HCEC 1CT (cell line): ENCODE results near the gene EYS.
"Not testable (repeated sequence)": the region's sequence is repeated elsewhere in the genome, so short reads cannot be mapped to it uniquely, and the experiment has no call there.

Source experiments
- DNase-seq: peaks from one replicate; pipeline ENCODE4 v3.0.0-alpha.2; 2017

Gene EYS

DNA sequence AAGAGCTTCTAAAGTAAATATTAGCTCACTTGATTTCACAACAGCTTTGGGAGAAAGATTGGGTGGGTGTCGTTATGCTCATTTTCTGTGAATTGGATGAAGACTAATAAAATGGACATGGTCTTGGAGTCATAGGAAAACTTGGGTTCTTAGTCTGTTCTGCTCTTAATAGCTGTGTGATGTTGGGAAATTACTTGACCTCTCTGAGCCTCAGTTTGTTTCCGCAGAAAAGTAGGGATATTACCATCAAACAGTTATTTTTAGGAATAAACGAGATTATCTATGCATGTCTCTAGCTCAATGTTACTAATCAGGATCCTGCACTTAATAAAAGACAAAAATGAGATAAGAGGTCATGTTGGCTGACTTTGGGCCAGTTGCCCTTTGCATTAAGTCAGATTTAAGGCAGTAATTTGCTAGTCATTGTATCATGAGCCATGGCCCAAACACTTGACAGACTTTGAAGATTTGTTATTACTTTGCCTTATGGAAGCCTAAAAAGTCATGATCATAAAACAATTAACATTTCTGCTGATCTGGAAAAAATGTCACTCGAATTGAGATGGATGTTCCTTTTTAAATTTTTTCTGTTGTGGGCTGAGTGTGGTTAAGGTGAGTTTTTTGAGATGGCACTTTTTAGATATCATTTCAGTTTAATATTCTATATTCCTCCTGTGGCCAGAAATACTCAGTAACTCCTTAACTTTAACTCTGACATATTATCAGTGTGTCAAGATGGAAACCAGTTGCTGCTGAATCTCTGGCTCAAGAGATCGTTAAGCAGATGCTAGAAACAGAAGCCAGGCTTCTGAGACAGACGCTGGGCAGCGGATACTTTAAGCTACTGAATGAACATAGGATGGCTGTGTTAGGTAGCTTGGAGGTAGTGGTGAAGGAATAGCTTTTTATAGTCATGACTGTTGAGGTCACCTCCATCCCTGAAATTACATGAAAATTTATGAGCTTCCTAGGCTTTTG, 1779.8 kb downstream of the EYS start:
- no peak for DNase-seq

DNA sequence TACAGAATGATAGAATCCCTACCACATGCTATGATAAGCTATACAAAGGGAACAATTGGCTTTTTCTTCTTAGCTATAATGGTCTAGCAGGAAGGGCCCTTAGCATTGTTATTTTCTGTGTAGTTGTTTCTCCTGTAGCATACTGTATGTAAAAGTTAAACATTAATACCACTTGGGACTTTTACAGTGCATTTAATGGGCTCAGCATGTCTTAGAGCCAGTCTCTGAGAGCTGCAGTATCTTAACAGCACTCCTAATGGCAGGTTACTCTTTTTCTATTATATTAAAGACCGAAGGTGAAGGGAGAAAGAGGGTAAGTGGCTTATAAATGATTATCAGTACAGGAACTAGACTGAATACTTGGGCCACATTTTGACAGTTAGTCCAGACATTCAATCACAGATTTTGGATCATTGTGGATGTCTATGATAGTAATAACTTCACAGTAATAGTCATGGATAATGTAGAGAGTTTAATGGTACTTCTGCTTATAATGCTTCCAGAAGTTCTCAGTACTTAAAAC, 1780.7 kb downstream of the EYS start:
- DNase-seq: no peak

DNA sequence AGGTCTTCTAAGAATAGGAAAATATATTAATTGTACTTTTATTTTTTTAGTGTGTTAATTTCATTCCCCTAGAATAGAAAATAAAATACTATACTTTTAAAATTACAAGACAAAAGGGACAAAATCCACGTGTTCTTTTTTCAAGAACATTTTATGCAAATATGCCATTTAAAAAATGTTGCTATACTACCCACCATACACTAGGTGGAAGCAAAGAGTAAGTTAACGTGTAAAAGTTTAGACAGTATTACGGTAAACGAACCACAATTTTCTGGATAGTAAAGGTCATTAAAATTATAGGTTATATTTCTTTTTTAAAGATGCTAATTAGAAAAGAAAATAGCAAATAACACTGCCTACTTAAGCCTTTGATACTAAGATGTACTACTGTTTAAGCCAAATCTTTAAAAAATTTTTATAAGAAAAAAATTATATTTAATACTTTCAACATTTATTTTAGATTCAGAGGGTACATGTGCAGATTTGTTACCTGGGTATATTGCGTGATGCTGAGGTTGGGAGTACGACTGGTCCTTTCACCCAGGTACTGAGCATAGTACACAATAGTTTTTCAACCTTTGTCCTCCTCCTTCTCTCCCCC, 1783.8 kb downstream of the EYS start:
- peak; percentile 52 for DNase-seq

DNA sequence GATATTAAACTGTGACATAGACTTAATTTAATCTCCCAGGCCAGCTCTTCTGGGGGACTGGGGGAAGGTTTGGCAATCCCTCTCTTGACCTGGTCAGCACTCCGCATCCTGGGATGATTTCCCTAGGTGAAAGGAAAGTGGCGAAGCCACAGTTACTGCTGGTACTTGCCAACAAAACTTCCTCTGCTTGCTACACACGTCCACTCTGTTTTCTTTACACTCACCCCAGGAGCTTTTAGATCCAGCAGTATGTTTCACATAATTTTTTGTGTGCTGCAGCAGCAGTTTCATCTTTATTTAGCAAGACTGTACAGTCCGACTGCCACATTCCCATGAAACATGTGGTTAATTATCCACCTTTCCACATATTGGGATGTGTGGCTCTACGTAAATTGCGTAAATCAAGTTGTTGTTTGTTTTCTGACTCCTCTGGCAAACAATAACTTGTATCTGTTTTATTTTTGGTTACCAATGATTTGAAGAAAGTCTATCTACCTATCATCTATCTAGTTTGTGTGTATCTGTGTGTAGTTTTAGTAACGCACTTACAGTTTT, 1787.4 kb downstream of the EYS start:
- no peak for DNase-seq

DNA sequence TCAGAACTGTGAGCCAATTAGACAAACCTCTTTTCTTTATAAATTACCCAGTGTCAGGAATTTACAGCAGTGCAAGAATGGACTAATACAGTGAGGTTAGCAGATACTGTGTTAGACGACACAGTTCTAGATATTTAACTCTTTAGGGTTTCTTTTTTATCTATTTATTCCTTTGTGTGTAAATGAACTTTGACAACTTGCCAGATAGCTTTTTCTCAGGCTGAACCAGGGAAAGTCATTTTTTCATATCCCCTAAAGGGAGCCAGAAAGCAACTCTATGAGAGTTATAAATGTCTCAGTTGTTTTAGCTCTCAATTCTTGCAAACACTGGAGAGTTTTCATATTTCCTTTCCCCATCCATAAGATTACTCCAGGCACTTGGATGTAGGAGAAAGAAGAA, 1794.1 kb downstream of the EYS start:
- no peak for DNase-seq

DNA sequence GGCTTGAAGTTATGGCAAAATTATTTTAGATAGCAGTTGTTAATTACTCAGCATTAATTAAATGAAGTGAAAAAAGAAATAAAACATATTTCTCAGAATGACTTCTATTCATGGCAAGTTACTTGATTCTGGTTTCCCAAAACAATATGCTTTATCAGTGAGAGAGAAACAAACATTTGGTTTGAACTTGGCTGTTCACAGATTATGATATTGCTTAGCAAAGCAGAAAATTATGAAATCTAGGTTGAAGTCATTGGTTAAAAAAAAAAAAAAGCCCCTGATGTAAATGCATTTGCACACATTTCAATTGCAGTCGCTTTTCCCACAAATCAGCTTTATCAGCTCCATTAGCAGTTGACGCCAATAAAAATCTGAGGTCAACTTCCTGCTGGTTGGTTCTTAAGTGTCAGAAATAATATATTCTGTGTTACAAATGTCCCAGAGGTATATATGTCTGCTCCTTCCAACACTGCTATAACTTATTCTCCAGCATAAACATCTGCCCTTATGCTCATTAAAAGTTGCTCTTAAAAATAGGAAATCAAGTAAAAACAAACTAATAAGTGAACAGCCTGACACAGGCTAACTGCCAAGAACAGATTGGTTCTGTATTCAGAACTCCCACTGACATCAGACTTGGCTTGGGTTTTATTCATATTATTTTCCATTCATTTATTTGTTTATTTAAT, 1796.0 kb downstream of the EYS start:
- DNase-seq: no peak

DNA sequence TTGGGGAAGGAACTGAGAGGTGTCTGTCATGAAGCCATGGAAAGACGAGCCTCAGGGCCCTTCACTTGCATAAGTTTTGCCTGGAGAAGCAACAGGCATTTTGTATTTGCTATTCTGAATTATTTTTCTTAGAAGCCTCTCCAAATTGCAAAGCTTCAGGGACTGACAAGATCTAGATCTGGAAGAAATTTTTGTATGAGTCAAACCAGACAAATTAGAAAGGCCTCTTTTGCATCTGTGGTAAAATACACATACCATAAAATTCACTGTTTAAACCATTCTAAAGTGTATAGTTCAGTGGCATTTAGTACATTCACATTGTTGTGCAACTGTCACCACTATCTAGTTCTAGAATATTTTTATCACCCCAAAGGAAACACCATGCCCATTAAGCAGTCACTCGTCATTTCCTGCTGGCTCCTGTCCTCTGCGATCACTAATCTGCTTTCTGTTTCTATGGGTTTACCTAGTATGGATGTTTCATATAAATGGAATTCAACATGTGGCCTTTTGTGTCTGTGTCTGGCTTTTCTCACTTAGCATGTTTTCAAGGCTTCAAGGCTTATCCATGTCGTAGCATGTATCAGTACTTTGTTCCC, 1802.3 kb downstream of the EYS start:
- DNase-seq: peak; percentile 87

DNA sequence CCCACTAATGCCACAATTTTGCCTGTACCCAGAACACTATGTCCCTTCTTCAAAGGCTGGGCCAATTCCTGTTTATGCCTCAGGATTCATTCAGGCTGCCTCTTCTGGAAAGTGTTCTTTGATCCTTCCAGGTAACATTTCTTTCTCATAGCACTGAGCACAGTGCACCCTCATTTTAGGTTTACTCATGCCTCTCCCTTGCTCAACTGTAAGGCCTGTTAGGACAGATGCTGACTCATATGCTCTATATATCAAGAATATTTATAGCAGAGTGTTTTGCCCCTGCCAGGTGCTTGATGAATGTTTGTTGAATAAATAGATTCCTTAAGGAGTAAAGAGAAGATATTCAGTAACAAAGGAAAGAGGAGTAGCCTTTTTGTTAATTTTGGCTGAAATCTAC, 1807.5 kb downstream of the EYS start:
- peak; percentile 82 for DNase-seq

DNA sequence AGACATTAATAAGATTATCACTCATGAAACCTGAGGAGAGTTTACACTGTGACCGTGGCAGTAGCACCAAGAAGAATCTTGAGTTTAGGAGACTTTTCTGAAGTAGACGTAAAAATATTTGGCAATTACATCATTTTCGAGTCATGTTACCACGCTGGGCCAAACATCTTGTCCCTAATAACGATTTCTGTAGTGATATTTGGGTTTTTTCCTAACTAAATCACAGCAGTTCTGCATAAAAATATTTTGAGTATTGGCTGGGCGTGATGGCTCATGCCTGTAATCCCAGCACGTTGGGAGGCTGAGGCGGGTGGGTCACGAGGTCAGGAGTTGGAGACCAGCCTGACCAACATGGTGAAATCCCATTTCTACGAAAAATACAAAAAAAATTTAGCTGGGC, 1809.1 kb downstream of the EYS start:
- peak; percentile 74 for DNase-seq

DNA sequence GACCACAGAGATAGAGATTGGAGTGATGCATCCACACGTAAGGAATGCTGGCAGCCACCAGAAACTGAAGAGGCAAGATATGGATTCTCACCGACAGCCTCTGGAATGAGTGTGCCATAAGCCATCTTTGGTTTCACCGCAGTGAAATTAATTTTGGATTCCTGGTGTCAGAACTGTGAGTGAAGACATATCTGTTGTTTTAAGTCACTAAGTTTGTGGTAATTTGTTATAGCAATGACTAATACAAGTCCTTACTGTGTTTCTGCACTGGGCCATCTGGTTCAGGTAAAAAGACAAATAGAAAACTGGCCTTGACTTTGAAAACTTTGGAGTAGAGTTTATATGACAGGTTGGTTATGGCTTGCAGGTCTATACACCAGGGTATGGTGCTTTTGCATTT, 1809.6 kb downstream of the EYS start:
- peak; percentile 89 for DNase-seq

DNA sequence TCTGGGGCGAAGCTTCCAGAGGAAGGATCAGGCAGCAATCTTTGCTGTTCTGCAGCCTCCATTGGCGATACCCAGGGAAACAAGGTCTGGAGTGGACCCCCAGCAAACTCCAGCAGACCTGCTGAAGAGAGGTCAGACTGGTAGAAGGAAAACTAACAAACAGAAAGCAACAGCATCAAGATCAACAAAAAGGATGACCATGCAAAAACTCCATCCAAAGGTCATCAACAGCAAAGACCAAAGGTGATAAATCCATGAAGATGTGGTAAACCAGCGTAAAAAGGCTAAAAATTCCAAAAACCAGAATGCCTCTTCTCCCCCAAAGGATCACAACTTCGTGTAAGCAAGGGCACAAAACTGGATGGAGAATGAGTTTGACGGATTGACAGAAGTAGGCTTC, 1818.6 kb downstream of the EYS start:
- DNase-seq: no peak

DNA sequence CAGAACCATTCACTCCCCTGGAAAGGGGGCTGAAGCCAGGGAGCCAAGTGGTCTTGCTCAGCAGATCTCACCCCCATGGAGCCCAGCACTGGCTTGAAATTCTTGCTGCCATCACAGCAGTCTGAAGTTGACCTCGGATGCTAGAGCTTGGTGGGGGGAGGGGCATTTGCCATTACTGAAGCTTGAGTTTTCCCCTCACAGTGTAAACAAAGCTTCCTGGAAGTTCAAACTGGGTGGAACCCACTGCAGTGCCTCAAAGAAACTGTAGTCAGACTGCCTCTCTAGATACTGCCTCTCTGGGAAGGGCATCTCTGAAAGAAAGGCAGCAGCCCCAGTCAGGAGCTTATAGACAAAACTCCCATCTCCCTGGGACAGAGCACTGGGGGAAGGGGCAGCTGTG, 1819.2 kb downstream of the EYS start:
- not testable (repeated sequence) for DNase-seq

DNA sequence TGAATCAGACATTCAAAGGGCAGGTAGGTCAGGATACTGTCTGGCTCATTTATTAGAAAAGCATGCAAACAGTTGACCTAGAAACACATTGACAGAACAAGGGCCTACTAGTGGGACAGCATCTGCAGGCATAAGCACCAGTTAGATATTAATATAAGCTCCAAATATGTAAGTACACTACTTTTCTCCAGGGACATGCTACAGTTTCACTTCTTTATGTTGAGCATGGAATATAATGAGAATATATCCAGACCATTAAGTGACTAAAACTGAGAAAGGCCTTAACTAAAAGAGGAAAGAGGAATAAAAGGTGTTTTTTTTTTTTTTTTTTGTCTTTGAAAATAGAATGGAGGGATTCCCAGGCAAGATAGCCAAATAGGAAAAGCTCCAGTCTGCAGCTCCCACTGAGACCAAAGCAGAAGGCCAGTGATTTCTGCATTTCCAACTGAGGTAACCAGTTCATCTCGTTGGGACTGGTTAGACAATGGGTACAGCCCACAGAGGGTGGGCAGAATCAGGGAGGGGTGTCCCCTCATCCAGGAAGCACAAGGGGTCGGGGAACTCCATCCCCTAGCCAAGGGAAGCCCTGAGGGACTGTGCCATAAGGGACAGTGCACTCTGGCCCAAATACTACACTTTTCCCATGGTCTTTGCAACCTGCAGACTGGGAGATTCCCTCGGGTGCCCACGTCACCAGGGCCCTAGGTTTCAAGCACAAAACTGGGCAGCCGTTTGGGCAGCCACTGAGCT, 1819.8 kb downstream of the EYS start:
- DNase-seq: no peak

DNA sequence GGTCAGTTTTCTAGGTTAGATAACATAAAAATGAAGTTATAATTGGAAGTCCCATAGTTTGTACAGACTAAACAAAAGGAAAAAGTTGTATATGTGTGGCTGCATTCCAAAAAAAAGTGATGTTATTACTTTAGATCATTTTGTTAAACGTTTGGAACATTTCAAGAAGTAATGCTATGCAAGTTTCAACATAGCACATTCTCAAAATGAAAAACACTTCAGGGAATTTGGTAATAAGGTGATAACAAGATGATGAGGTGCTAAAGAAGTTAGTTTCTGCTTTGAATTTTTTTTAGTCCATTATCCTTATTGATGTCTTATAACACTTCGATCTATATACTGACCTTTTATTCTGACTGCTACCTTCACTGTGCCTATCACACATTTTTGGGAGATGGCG, 1820.7 kb downstream of the EYS start:
- no peak for DNase-seq

DNA sequence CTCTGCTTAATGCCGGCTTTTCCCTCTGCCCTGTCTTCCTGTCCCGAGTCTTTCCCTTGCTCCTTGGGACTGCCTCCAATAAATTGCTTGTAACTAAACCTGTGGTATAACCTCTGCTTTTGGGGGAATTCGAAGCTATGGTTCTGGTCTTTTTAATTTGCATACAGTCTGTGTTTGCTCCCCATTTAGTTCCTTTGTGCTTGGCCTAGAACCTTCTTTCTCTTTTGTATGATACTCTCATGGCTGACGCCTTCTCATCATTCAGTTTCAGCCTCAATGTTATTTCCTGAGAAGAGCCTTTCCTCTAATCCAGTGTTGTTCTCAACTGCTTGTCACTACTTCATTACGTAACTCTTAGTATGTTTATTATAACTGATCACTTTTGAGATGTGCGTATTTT, 1823.4 kb downstream of the EYS start:
- no peak for DNase-seq

DNA sequence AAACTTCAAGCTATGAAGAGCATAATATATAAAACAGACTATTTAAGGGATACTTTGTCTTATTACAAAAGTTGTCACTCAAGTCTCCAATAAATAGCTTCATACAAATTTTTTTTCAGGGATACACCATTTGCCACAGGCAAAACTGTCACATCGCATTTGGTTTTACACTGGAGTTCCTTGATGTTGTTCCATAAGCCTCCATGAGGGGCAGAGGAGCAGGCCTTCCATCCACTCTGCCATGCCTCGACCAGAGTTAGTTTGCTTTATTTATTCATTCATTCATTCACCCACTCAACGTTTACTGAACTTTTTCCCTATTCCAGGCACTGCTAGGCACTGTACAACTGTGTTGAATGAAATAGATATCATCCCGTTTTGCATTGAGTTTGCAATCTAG, 1824.8 kb downstream of the EYS start:
- DNase-seq: no peak

DNA sequence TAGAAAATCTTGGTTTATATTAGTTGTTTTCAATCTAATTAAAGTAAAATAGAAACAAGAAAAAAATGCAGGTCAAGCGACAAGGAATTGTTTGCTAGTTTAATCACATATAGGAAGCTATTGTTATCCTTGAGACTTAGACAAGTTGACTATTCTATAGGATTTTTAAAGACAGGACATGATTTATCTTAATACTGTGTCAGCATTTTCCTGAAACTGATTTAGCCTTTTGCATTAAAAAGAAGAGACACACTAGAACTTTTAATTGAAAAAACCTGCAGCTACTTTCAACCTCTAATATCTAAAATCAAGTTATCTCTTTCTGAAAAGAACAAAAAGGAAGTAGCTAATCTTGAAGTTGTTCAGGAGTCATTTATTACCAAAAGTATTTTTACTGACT, 1825.2 kb downstream of the EYS start:
- DNase-seq: no peak

DNA sequence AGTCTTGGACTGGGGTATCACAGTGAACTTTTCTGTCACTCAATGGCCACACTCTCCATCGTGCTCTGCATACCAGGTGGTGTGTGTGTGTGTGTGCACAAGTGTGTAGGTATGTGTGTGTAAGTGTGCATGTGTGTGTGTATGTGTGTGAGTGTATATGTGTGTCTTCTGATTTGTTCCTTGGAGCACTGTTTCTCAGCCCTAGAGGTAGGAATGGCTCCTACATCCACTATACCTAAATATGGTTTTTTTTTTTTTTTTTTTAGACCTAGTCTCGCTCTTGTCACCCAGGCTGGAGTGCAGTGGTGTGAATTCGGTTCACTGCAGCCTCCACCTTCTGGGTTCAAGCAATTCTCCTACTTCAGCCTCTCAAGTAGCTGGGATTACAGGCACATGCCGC, 1834.8 kb downstream of the EYS start:
- no peak for DNase-seq

DNA sequence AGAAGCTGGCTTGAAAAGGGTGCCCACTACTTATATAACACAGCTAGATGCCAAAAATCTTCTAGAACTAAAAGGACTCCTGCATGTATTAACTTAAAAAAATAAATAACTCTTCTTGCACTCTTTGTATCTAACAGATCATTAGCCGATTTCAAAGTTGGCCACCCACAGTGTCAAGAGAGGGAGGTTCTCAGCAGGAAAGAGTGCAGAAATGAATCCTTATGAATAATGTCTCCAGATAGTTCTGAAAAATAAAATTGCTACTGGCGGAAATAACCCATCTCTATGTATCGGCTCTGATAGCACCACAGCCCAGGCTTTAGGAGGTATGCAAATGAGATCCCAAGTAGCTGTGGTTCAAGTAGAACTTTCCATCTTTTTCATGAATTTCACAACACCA, 1838.7 kb downstream of the EYS start:
- DNase-seq: no peak

DNA sequence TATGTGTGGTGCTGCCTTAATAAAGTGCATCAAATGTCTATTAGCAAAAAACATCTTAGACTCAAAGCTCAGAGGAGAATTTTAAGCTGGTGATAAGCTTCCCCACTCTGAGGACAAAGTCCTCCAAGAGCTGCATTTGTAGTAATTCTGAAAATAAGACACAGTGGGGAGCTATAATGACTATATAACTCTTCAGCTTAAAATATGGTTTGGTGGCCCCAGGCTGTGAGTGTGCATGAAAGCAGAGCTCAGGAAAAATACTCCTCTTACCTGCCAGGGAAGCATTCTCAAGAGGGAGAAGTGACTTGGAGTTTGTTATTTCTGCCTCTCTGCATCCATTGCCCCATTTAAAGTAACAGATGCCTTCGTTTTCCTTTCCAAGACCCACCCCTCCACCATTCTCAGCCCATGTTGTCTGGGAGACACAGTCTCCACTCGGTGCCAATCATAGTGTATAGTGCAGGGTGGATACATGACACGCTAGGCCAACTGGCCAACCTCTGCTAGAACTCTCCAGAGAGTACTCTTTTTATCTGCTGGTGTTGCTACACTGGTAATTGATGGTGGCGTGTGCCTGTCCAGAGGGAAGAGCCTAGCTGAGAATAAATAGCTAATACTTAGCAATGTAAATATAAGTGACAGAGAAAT, 1842.2 kb downstream of the EYS start:
- no peak for DNase-seq

DNA sequence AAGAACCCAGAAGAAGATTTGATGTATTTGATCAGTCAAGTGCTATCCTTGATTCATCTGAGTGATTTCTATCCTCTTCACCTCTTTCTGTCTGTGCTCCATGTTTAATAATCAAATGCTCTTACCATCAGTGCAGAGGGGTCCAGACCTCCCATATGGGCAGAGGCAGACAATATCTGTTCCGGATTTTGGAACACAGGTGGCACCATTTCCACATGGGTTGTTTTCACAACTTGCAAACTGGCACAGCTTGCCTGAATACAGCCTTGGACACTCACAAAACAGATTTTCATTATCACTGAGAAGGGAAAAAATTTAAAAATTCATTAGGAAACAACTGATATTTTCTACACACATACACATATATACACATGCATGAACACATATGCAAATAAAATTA, 1843.0 kb downstream of the EYS start:
- DNase-seq: no peak
